Activated T-cell treated with anti-CD3 and anti-CD28 coated beads for 48 hours (primary cell): ENCODE results near the gene DDX43.
"Not testable (repeated sequence)": the region's sequence is repeated elsewhere in the genome, so short reads cannot be mapped to it uniquely, and the experiment has no call there.

Experiments
- DNase-seq: peaks from one replicate; pipeline ENCODE4 v3.0.0-alpha.2; 2020; ENCODE audit warnings: low read depth

The DDX43 gene

GRCh38 chr6:73388800-73389512 is 5.7 kb upstream of the DDX43 start:
- DNase-seq: peak; percentile 45

DNA sequence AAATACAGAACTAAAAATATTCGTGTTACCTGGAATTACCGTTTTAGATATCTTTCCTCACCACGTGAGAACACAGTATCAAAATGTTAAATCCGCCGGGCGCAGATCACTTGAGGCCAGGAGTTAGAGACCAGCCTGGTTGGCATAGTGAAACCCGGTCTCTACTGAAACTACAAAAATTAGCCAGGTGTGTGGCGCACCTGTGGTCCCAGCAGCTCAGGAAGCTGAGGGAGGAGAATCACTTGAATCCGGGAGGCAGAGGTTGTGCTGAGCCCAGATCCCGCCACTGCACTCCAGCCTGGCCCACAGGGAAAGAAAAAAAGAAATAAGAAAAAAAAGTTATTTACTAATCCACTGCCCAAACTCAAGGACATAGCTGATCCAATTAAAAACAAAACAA is 4.8 kb upstream of the DDX43 start:
- no peak for DNase-seq

GRCh38 chr6:73391675-73392074 is 3.0 kb upstream of the DDX43 start:
- no peak for DNase-seq

- DNase-seq: not testable (repeated sequence)
Measured at GRCh38 chr6:73392188-73392587, 2.4 kb upstream of the DDX43 start.

- DNase-seq: no peak
Measured at GRCh38 chr6:73393278-73393677, 1.4 kb upstream of the DDX43 start.

GRCh38 chr6:73395875-73396274 is 1.2 kb downstream of the DDX43 start:
- DNase-seq: no peak

DNA sequence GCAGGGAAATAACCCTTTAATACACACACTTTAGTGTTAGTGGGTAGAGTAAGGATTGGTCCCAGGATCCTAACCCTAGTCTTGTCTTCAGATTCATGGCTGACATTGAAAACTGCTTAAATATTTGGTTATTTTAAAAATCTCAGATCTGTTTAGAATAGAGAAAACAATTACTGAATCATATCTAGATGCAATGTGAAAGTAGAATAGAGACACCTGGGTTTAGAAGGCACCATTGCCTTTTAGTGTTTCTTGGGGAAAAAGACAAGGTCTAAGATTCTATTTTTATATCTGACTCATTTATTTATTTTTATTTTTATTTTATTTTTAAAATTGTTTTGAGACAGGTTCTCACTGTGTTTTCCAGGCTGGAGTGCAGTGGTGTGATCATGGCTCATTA is 6.0 kb downstream of the DDX43 start:
- no peak for DNase-seq

- no peak for DNase-seq
Measured at GRCh38 chr6:73409395-73409794, 14.8 kb downstream of the DDX43 start.

DNA sequence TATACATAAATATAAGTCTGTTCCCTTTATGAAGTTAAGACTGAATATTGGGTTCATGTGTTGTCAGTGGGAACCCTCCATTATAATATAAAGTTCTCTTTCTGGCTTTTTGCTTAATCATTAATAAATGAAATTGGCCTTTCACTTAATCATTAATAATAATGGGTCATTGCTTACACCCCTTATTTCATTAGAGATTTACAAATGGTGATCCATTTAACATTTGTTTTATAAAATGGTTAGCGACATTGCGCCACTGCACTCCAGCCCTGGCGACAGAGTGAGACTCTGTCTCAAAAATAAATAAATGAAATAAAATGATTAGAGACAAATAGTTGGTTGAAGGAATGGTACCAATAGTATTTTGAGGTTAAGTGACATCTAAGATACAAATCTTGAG is 18.5 kb downstream of the DDX43 start:
- no peak for DNase-seq

- DNase-seq: no peak
Measured at GRCh38 chr6:73418081-73418741, 23.6 kb downstream of the DDX43 start.

GRCh38 chr6:73421534-73421933 is 26.9 kb downstream of the DDX43 start:
- no peak for DNase-seq

GRCh38 chr6:73435236-73435635 is 40.6 kb downstream of the DDX43 start:
- no peak for DNase-seq

DNA sequence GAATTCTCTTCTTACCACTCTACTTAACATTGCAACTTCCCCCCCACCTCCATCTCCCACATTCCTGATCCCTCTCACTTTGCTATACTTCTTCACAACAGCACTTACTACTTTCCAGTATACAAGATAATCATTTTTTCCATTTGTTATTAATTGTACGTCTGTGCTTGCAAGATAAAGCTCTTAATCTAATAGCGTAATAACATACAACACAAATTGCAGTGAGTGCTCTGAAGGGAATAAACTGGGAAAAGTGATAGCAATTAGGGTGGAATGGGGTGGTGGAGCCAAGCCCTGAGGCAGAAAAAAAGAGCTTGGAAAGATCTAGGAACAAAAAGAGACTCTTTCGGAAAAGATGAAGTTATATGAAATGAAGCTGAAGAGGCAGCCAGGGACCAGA is 48.9 kb downstream of the DDX43 start:
- no peak for DNase-seq

GRCh38 chr6:73451223-73452106 is 56.8 kb downstream of the DDX43 start:
- DNase-seq: peak; percentile 44

- DNase-seq: peak; percentile 74
Measured at GRCh38 chr6:73452107-73452461, 57.5 kb downstream of the DDX43 start, which contains the start of gene CGAS. Gene CGAS (minus strand): TSS chr6:73452297. CDS start chr6:73452181, 116 bp downstream.

DNA sequence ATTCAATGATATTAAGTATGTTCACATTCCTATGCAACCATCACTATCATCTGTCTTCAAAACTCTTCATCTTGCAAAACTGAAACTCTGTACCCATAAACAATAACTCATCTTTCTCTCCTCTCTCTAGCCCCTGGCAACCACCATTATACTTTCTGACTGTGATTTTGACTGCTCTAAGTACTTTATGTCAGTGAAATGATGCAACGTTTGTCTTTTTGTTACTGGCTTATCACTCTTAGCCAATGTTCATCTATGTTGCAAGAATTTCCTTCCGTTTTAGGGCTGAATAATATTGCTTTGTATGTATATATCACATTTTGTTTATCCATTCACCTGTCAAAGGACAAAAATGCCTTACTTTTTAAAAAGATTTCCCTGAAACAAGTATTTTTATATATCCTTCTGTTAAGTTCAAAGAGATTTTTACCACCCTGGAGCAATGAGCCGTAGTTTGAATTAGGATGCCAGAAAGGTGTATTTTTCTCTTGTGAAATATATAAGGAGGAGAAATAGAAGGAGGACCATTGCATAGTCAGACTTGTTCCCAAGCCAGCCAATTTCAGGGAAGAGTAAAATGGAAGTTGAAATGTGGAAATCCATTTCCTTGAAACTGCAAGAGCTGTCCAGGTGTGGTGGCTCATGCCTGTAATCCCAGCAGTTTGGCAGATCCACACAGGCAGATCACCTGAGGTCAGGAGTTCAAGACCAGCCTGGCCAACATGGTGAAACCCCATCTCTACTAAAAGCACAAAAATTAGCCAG is 61.4 kb downstream of the DDX43 start:
- DNase-seq: no peak

DNA sequence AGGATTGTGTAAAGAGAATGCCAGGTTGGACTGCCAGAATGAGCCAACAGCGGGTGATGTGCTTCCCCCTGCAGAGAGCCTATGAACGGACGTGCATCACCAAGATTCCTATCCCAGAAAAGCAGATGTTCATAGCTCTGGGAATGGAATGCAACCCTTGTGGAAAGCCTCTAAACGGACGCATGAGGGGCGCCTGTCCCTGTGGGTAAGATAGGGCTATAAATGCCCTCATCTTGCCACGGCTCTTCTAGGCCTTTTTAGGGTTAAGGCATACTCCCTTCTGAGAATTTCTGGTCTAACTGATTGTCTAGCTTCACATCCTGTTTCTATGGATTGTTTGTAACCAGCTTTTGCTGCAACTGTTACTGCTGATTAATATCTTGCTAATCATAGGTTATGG is 64.8 kb downstream of the DDX43 start:
- DNase-seq: not testable (repeated sequence)

- no peak for DNase-seq
Measured at GRCh38 chr6:73460056-73460455, 65.4 kb downstream of the DDX43 start.

- DNase-seq: peak; percentile 73
Measured at GRCh38 chr6:73461537-73462350, 67.1 kb downstream of the DDX43 start, which contains the start of gene MTO1. Gene MTO1 (plus strand): TSS chr6:73461737. CDS start chr6:73461855, 118 bp downstream.
